BLaER1 treated with 17β-estradiol and CSF1 and Interleukin-3, amounts not matched to agents 10 nM and 100 nM (cell line): ENCODE results near the gene GRID2IP.

Experiments used
- H3K27ac ChIP-seq, 11 experiments: shearing (Covaris generic); formaldehyde crosslinking; 2 replicates each; pipeline ENCODE4 v1.8.1; 2022
- H3K27me3 ChIP-seq, 11 experiments: shearing (Covaris generic); formaldehyde crosslinking; 2 replicates each; pipeline ENCODE4 v1.8.1; 2022
- H3K36me3 ChIP-seq, 11 experiments: shearing (Covaris generic); formaldehyde crosslinking; 2 replicates each; pipeline ENCODE4 v1.8.1; 2022
- H3K4me1 ChIP-seq, 10 experiments: shearing (Covaris generic); formaldehyde crosslinking; 2 replicates each; pipeline ENCODE4 v1.8.1; 2022
- H3K4me2 ChIP-seq, 11 experiments: shearing (Covaris generic); formaldehyde crosslinking; 2 replicates each; pipeline ENCODE4 v1.8.1; 2022
- H3K4me3 ChIP-seq, 10 experiments: shearing (Covaris generic); formaldehyde crosslinking; 2 replicates each; pipeline ENCODE4 v1.8.1; 2022
- H3K9ac ChIP-seq, 11 experiments: shearing (Covaris generic); formaldehyde crosslinking; 2 replicates each; pipeline ENCODE4 v1.8.1; 2022
- H3K9me3 ChIP-seq, 11 experiments: shearing (Covaris generic); formaldehyde crosslinking; replicated peaks in 1 of 11; 2 replicates each; pipeline ENCODE4 v1.8.1; 2022
- H4K20me1 ChIP-seq, 11 experiments: shearing (Covaris generic); formaldehyde crosslinking; 2 replicates each; pipeline ENCODE4 v1.8.1; 2022
- Cebpa-rat ChIP-seq, 11 experiments: shearing (Covaris generic); IDR thresholded peaks; 2 replicates each; pipeline ENCODE4 v1.8.1; 2022

GRID2IP gene

DNA sequence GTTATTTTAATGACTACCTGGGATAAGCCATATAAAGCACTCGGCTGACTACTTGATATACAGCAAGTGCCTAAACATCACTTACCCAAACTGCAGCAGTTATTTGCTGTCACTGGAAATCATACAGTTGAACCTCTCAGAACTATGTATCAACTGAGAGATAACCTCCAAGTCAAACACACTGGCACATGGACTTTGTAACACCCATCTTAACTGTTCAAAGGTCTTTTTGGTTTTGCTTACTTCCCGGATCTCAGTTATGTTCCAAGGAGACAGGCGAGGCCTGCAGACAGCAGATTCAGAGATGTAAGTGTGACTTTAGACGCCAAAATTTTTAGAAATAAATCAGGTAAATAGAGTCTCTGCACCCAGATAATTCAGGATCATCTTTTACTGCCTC lies 69.0 kb downstream of the GRID2IP start:
- H3K36me3 ChIP-seq = peaks cover 0 to 52% (median 32%) of the 10 kb centered on the region in 11 experiments; a peak in 16 of 22 replicates
- H3K27ac ChIP-seq = peak overlapping the region in 5 of 11 experiments; percentile 91 to 97 (median 92); a peak in 5 of 22 replicates
- H3K27me3 ChIP-seq = no peaks in the 10 kb centered on the region
- H3K4me2 ChIP-seq = peak overlapping the region; percentile 78 to 96 (median 87)
- peaks cover 54 to 66% (median 65%) of the 10 kb centered on the region in 11 experiments; a peak in 21 of 22 replicates for H4K20me1 ChIP-seq
- peaks cover 61 to 68% (median 67%) of the 10 kb centered on the region in 10 experiments for H3K4me1 ChIP-seq
- peak overlapping the region; percentile 92 to 99 (median 97) for H3K9ac ChIP-seq
- TF ChIP-seq Cebpa-rat (IDR thresholded peaks at IDR 0.05) = no peak
- H3K9me3 ChIP-seq = no peaks in the 10 kb centered on the region
- peak overlapping the region; percentile 90 to 100 (median 98) for H3K4me3 ChIP-seq

DNA sequence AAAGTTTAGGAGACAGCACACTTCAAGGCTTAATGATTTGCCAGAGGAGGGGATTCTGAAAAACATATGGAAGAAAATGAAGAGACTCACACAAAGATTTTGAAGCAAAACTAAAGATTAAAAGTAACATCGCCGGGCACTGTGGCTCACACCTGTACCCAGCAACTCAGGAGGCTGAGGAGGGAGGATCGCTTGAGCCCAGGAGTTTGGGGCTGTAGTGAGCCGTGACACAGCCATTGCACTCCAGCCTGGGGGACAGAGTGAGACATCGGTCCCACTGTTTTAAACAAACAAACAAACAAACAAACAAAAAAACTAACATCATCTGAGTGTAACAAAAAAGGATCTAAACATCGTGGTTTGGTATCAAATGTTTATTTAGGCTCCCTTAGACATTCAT lies 69.8 kb downstream of the GRID2IP start:
- no peak for TF ChIP-seq Cebpa-rat (IDR thresholded peaks at IDR 0.05)
- Histone ChIP-seq H3K4me3 (peak overlapping the region in 8 of 10 experiments; percentile 27 to 100 (median 96); a peak in 8 of 20 replicates), H3K36me3 (peaks cover 0 to 58% (median 34%) of the 10 kb centered on the region in 11 experiments; a peak in 16 of 22 replicates), H3K27ac (peak overlapping the region in 4 of 11 experiments; percentile 13 to 46 (median 34); a peak in 4 of 22 replicates), H3K27me3 (no peaks in the 10 kb centered on the region), H3K4me2 (peak overlapping the region; percentile 78 to 96 (median 87)), H3K9ac (peak overlapping the region in 10 of 11 experiments; percentile 42 to 92 (median 52); a peak in 14 of 22 replicates), H3K4me1 (peaks cover 69 to 77% (median 75%) of the 10 kb centered on the region in 10 experiments), H4K20me1 (peaks cover 63 to 75% (median 74%) of the 10 kb centered on the region in 11 experiments; a peak in 21 of 22 replicates), H3K9me3 (no peaks in the 10 kb centered on the region)

DNA sequence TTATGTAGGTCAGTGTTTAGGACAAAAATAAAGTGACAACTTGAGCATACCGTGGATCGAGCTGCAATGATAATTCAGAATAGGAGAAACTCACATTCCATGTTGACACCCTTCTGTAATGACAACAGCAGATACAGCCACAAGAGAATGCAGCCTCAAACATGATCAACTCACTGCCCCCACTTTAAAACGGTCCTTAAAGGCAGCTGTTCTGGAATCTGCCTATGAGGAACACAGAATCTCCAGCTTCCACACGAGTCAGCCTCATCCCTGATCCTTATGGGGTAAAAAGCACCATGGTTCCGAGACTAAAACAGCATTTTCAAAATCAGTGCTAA lies 71.0 kb downstream of the GRID2IP start:
- H3K27ac ChIP-seq = peak overlapping the region in 9 of 11 experiments; percentile 0 to 59 (median 39); a peak in 13 of 22 replicates
- peak overlapping the region in 6 of 10 experiments; percentile 4 to 35 (median 30); a peak in 7 of 20 replicates for H3K4me3 ChIP-seq
- no peak for TF ChIP-seq Cebpa-rat (IDR thresholded peaks at IDR 0.05)
- H3K36me3 ChIP-seq = peaks cover 0 to 68% (median 39%) of the 10 kb centered on the region in 11 experiments; a peak in 18 of 22 replicates
- H3K9ac ChIP-seq = peak overlapping the region; percentile 29 to 92 (median 54); a peak in 21 of 22 replicates
- H3K4me2 ChIP-seq = peak overlapping the region; percentile 78 to 96 (median 87)
- no peaks in the 10 kb centered on the region for H3K9me3 ChIP-seq
- peaks cover 74 to 86% (median 85%) of the 10 kb centered on the region in 11 experiments; a peak in 21 of 22 replicates for H4K20me1 ChIP-seq
- no peaks in the 10 kb centered on the region for H3K27me3 ChIP-seq
- H3K4me1 ChIP-seq = peaks cover 81 to 87% (median 85%) of the 10 kb centered on the region in 10 experiments

DNA sequence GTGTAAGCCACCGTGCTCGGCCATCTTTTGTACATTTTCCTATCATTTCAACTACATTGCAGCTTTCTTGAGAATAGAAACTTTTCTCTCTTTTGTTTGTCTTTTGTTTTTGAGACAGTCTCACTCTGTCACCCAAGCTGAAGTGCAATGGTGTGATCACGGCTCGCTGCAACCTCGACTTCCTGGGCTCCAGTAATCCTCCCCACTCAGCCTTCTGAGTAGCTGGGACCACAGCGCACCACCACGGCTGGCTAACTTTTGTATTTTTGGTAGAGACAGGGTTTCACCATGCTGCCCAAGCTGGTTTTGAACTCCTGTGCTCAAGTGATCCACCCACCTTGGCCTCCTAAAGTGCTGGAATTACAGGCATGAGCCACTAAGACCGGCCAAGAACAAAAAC lies 72.2 kb downstream of the GRID2IP start:
- Histone ChIP-seq H3K9ac (peak overlapping the region in 8 of 11 experiments; percentile 5 to 92 (median 56); a peak in 6 of 22 replicates), H3K36me3 (peaks cover 12 to 80% (median 52%) of the 10 kb centered on the region in 11 experiments), H3K9me3 (no peaks in the 10 kb centered on the region), H4K20me1 (peaks cover 87 to 98% (median 98%) of the 10 kb centered on the region in 11 experiments; a peak in 21 of 22 replicates), H3K27me3 (no peaks in the 10 kb centered on the region), H3K4me1 (peaks cover 75 to 85% (median 82%) of the 10 kb centered on the region in 10 experiments), H3K4me3 (peak overlapping the region in 1 of 10 experiments; percentile 29; a peak in 2 of 20 replicates), H3K4me2 (peak overlapping the region; percentile 78 to 96 (median 87)), H3K27ac (peak overlapping the region in 9 of 11 experiments; percentile 0 to 59 (median 38); a peak in 13 of 22 replicates)
- TF ChIP-seq Cebpa-rat (IDR thresholded peaks at IDR 0.05) = no peak

DNA sequence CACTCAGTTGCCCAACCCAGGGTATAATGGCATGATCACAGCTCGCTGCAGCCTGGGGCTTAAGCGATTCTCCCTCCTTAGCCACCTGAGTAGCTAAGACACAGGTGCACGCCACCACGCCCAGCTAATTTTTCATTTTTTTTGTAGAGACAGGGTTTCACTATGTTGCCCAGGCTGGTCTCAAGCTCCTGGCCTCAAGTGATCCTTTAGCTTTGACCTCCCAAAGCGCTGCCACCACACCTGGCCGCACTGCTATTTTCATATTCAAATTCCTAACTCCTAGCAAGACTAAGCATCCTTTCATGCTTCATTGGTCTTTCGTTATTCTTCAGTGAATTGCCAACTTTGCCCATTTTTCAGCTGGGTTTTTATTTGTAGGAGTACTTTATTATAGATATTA lies 73.1 kb downstream of the GRID2IP start:
- Histone ChIP-seq H4K20me1 (peaks cover 91 to 100% (median 100%) of the 10 kb centered on the region in 11 experiments; a peak in 21 of 22 replicates), H3K9me3 (no peaks in the 10 kb centered on the region), H3K4me1 (peaks cover 75 to 85% (median 82%) of the 10 kb centered on the region in 10 experiments), H3K27me3 (no peaks in the 10 kb centered on the region), H3K4me3 (no peak overlapping the region), H3K36me3 (peaks cover 20 to 89% (median 61%) of the 10 kb centered on the region in 11 experiments), H3K9ac (no peak overlapping the region), H3K4me2 (peak overlapping the region; percentile 29 to 96 (median 86); a peak in 21 of 22 replicates), H3K27ac (no peak overlapping the region)
- TF ChIP-seq Cebpa-rat (IDR thresholded peaks at IDR 0.05) = no peak

DNA sequence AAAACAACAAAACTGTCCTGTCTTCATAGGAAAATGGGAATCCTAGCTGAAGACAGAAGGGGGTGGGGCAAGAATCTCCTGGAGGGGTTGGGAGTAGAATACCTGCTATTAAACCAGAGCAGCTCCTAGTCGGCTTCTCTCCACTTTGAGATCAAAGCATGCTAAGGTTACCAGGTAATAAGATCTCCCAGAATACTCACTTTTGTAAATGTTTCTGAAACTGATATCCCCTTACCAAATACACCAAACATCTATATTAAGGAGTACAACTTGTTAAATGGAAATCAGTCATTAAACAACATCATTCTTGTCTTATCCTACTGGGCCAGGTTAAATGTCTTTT lies 74.0 kb downstream of the GRID2IP start:
- H3K36me3 ChIP-seq = peaks cover 29 to 96% (median 67%) of the 10 kb centered on the region in 11 experiments
- TF ChIP-seq Cebpa-rat (IDR thresholded peaks at IDR 0.05) = no peak
- peaks cover 70 to 80% (median 77%) of the 10 kb centered on the region in 10 experiments for H3K4me1 ChIP-seq
- no peaks in the 10 kb centered on the region for H3K27me3 ChIP-seq
- peak overlapping the region in 10 of 11 experiments; percentile 4 to 63 (median 47); a peak in 14 of 22 replicates for H3K9ac ChIP-seq
- H3K9me3 ChIP-seq = no peaks in the 10 kb centered on the region
- peak overlapping the region; percentile 78 to 96 (median 86) for H3K4me2 ChIP-seq
- peak overlapping the region; percentile 27 to 69 (median 55); a peak in 20 of 22 replicates for H3K27ac ChIP-seq
- peaks cover 94 to 100% (median 100%) of the 10 kb centered on the region in 11 experiments; a peak in 21 of 22 replicates for H4K20me1 ChIP-seq
- H3K4me3 ChIP-seq = 0 out of 20 replicates have a peak overlapping the region, but pooled peaks of 2 of the 10 experiments have one; percentile 6 to 28

DNA sequence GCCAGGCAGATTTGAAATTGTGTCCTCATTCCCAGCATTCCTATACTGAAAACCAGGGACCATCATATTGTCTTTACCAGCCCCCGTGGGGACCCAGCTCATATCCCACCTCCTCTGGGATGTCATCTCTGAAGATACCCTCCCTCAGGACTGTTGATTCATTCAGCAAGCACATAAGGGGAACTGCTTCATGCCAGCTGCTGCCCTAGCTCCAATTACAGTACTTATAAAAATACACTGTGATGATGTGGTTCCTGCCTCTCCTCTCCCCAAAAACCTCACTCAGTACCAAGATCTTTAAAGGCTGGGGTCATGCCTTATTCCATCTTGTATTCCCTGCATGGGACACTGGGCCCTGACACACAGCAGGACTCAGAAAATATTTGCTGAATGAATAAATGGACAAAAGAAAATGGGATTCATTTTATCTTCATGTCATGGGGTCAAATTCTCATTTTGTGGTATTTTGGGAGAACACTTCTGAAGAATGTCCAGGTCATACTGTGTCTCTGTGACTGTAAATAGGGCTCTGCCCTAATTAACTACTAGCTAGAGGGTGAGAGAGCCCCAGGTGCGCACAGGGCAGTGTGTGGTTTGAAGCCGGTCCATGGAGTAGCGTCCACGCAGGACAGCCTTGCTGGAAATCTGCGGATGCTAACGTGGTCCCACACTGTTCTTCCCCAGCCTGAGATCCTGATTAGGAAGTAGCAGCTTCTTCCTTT lies 74.5 kb downstream of the GRID2IP start:
- Histone ChIP-seq H3K9me3 (no peaks in the 10 kb centered on the region), H3K36me3 (peaks cover 35 to 96% (median 70%) of the 10 kb centered on the region in 11 experiments), H4K20me1 (peaks cover 92 to 100% (median 99%) of the 10 kb centered on the region in 11 experiments; a peak in 21 of 22 replicates), H3K9ac (peak overlapping the region; percentile 4 to 63 (median 46); a peak in 17 of 22 replicates), H3K27me3 (no peaks in the 10 kb centered on the region), H3K4me1 (peaks cover 64 to 75% (median 71%) of the 10 kb centered on the region in 10 experiments), H3K4me2 (peak overlapping the region; percentile 78 to 96 (median 86)), H3K4me3 (peak overlapping the region in 4 of 10 experiments; percentile 2 to 32 (median 8); a peak in 2 of 20 replicates), H3K27ac (peak overlapping the region; percentile 27 to 69 (median 55); a peak in 20 of 22 replicates)
- TF ChIP-seq Cebpa-rat (IDR thresholded peaks at IDR 0.05) = no peak

DNA sequence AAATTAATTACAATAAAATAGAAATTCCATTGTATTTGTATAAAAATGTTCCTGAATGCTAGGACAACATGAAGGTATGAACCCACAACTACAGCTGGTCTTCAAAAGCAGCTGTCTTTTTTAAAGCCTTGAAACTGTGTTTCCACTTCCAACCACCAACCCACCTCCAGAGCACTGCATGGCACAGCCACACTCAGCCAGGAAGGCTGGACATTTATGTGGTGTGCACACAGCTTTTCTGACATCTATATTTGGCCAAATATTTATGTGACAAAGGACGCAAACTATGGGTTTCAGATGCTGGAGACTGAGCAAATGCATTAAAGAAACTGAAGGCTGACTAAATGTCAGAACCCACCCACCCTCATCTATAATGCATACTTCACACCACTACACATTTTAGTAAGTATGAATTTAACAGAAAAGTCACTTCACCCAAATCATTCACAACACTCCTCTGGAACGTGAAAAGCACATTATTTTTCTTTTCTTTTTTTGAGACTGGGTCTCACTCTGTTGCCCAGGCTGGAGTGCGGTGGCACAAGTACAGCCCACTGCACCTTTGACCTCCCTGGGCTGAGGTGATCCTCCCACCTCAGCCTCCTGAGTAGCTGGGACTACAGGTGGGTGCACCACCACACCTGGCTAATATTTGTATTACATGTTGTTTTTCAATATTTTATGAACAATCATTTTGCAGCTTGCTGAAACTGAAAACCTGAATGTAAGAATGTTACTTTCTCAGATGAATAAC lies 75.7 kb downstream of the GRID2IP start:
- peaks cover 81 to 97% (median 91%) of the 10 kb centered on the region in 11 experiments; a peak in 21 of 22 replicates for H4K20me1 ChIP-seq
- H3K9ac ChIP-seq = peak overlapping the region in 5 of 11 experiments; percentile 35 to 63 (median 58); a peak in 6 of 22 replicates
- peak overlapping the region in 5 of 11 experiments; percentile 54 to 69 (median 56); a peak in 5 of 22 replicates for H3K27ac ChIP-seq
- no peaks in the 10 kb centered on the region for H3K27me3 ChIP-seq
- peak overlapping the region; percentile 78 to 96 (median 86) for H3K4me2 ChIP-seq
- H3K9me3 ChIP-seq = no peaks in the 10 kb centered on the region
- TF ChIP-seq Cebpa-rat (IDR thresholded peaks at IDR 0.05) = no peak
- peak overlapping the region in 1 of 10 experiments; percentile 9; a peak in 1 of 20 replicates for H3K4me3 ChIP-seq
- peaks cover 53 to 63% (median 60%) of the 10 kb centered on the region in 10 experiments for H3K4me1 ChIP-seq
- H3K36me3 ChIP-seq = peaks cover 43 to 96% (median 68%) of the 10 kb centered on the region in 11 experiments
